B cell (primary cell): ENCODE measurements around the gene HES4. TPM values are rescaled to one million over a fixed set of nuclear protein-coding genes. Genes with fewer than 3 reads are reported as not detected.

Experiments
- ATAC-seq: fragments of 200-7000 bp; cut with Tn5 transposase; one replicate; pipeline ENCODE4 v1.10.0; 2021; ENCODE audit warnings: low read depth, mild to moderate bottlenecking, moderate number of reproducible peaks, moderate library complexity
- CTCF ChIA-PET: fragments of 350-600 bp; sonication (Branson Sonifier 250); formaldehyde crosslinking; loops from one replicate; lab custom pipeline; 2021; ENCODE audit warnings: antibody characterized with exemption, inconsistent platforms; lab: Charles Lee
- POLR2A ChIA-PET: fragments of 350-600 bp; sonication (Branson Sonifier 250); formaldehyde crosslinking; loops from one replicate; lab custom pipeline; 2021; ENCODE audit warnings: antibody characterized with exemption; lab: Charles Lee
- DNase-seq: peaks from one replicate; pipeline ENCODE4 v3.0.0; 2013
- H2AFZ ChIP-seq: 2 replicates; pipeline ENCODE4 v1.6.1; 2012; ENCODE audit warnings: mild to moderate bottlenecking, low read depth, low read length; ENCODE audit not compliant: insufficient read depth, poor library complexity, severe bottlenecking
- H3K27ac ChIP-seq, 2 donors: 1 replicate in 1 of 2; 2 replicates in 1 of 2; pipeline ENCODE4 v1.5.1; 2012 to 2013; ENCODE audit warnings: low read length in 2 of 2, mild to moderate bottlenecking in 2 of 2, moderate library complexity in 1 of 2
- H3K27me3 ChIP-seq, 4 experiments: fragments of 200-600 bp in 1 of 4; sonication (generic) in 1 of 4; replicated peaks in 1 of 4; 1 replicate in 2 of 4; 2 replicates in 2 of 4; pipeline versions ENCODE4 v1.6.1 to v1.7.0; 2013 to 2016; ENCODE audit warnings: low read length in 3 of 4, mild to moderate bottlenecking in 2 of 4, mixed read lengths in 1 of 4, moderate library complexity in 1 of 4; ENCODE audit not compliant: insufficient read depth in 4 of 4, control insufficient read depth in 3 of 4; ENCODE audit errors: control extremely low read depth in 1 of 4
- H3K36me3 ChIP-seq, 2 experiments: replicated peaks in 1 of 2; 1 replicate in 1 of 2; 2 replicates in 1 of 2; pipeline versions ENCODE4 v1.6.1 to v1.7.1; 2013; ENCODE audit warnings: low read length in 1 of 2; ENCODE audit not compliant: insufficient read depth in 2 of 2, control insufficient read depth in 1 of 2; ENCODE audit errors: control extremely low read depth in 1 of 2, extremely low read depth in 1 of 2
- H3K4me1 ChIP-seq, 2 donors: fragments of 200-600 bp in 1 of 2; sonication (generic) in 1 of 2; 1 replicate in 1 of 2; 2 replicates in 1 of 2; pipeline versions ENCODE4 v1.5.1 to v1.6.1; 2013 to 2017; ENCODE audit warnings: low read length in 2 of 2; ENCODE audit not compliant: control insufficient read depth in 2 of 2, insufficient read depth in 2 of 2
- H3K4me2 ChIP-seq: replicated peaks from 2 replicates; pipeline ENCODE3; 2012; ENCODE audit warnings: mild to moderate bottlenecking, low read depth, low read length; ENCODE audit not compliant: poor library complexity, severe bottlenecking
- H3K4me3 ChIP-seq, 5 experiments: fragments of 200-600 bp in 1 of 5; sonication (generic) in 1 of 5; 1 replicate in 3 of 5; 2 replicates in 2 of 5; pipeline versions ENCODE4 v1.5.1 to v1.7.0; 2011 to 2016; ENCODE audit warnings: low read length in 4 of 5, mild to moderate bottlenecking in 4 of 5, low read depth in 2 of 5, control low read depth in 1 of 5, moderate library complexity in 1 of 5; ENCODE audit not compliant: insufficient read depth in 1 of 5; ENCODE audit errors: control extremely low read depth in 1 of 5, extremely low read depth in 1 of 5
- H3K79me2 ChIP-seq: fragments of 200-600 bp; sonication (generic); one replicate; pipeline ENCODE4 v1.6.0; 2016; ENCODE audit warnings: low read length; ENCODE audit not compliant: control insufficient read depth, insufficient read depth
- H3K9ac ChIP-seq: fragments of 200-600 bp; sonication (generic); 2 replicates; pipeline ENCODE4 v1.6.1; 2017; ENCODE audit warnings: mild to moderate bottlenecking, low read length, moderate library complexity
- H3K9me3 ChIP-seq, 3 donors: one replicate each; pipeline versions ENCODE4 v1.6.1 to v1.7.1; 2013; ENCODE audit warnings: low read length in 2 of 3; ENCODE audit not compliant: control insufficient read depth in 2 of 3, insufficient read depth in 1 of 3; ENCODE audit errors: control extremely low read depth in 1 of 3
- H4K20me1 ChIP-seq: 2 replicates; pipeline ENCODE4 v1.6.0; 2012; ENCODE audit warnings: mild to moderate bottlenecking, low read length; ENCODE audit not compliant: insufficient read depth, control insufficient read depth, poor library complexity, severe bottlenecking
- H3K27ac Mint-ChIP-seq: one replicate; pipeline ENCODE4 v1.8.0; 2021; ENCODE audit warnings: mixed read lengths
- H3K27me3 Mint-ChIP-seq: one replicate; pipeline ENCODE4 v1.8.0; 2021; ENCODE audit warnings: mixed read lengths
- H3K4me1 Mint-ChIP-seq: one replicate; pipeline ENCODE4 v1.8.0; 2021; ENCODE audit warnings: mixed read lengths
- H3K4me3 Mint-ChIP-seq: one replicate; pipeline ENCODE4 v1.8.0; 2021; ENCODE audit warnings: mixed read lengths
- H3K9me3 Mint-ChIP-seq: one replicate; pipeline ENCODE4 v1.8.0; 2022; ENCODE audit warnings: mixed read lengths; ENCODE audit not compliant: insufficient read depth
- EZH2 ChIP-seq: IDR thresholded peaks from 2 replicates; pipeline ENCODE4 v1.6.1; 2012; ENCODE audit warnings: borderline replicate concordance, low read depth, mild to moderate bottlenecking, moderate library complexity, low read length; ENCODE audit not compliant: insufficient read depth, poor library complexity, severe bottlenecking
- WGBS: methylation state at CpG from one replicate; pipeline ENCODE4 v1.1.5; 2013; ENCODE audit warnings: missing lambda C conversion rate; ENCODE audit not compliant: insufficient coverage; 5-methylcytosine and 5-hydroxymethylcytosine counted together
- intact Hi-C: fragments of 100-400 bp; cut with micrococcal nuclease; formaldehyde crosslinking; loops from one replicate; pipeline ENCODE4 v1.10.0; 2022
- polyA plus RNA-seq: library from polyadenylated mRNA; depleted of rRNA; stranded (reverse); fragments of >200 nt; gene quantifications from 2 replicates; pipeline ENCODE4 v1.2.3, GENCODE V29; 2012
- total RNA-seq, 2 donors: library from RNA; stranded (reverse); fragments of 120-200 nt in 1 of 2; gene quantifications; 1 replicate in 1 of 2; 2 replicates in 1 of 2; pipeline versions ENCODE4 v1.2.3 to v1.2.4, GENCODE V29; 2013 to 2022
- TF ChIP-seq, protein P1 (sequence below): fragments of 200-600 bp; IDR thresholded peaks from one replicate; pipeline ENCODE4 v1.8.0; 2022; ENCODE audit warnings: antibody characterized with exemption, mild to moderate bottlenecking

Gene HES4
- total and polyA plus RNA-seq, 2 donors (not counting 1 experiment from before 2014, with no cell fraction given), result 3.2 to 4.5 TPM

DNA sequence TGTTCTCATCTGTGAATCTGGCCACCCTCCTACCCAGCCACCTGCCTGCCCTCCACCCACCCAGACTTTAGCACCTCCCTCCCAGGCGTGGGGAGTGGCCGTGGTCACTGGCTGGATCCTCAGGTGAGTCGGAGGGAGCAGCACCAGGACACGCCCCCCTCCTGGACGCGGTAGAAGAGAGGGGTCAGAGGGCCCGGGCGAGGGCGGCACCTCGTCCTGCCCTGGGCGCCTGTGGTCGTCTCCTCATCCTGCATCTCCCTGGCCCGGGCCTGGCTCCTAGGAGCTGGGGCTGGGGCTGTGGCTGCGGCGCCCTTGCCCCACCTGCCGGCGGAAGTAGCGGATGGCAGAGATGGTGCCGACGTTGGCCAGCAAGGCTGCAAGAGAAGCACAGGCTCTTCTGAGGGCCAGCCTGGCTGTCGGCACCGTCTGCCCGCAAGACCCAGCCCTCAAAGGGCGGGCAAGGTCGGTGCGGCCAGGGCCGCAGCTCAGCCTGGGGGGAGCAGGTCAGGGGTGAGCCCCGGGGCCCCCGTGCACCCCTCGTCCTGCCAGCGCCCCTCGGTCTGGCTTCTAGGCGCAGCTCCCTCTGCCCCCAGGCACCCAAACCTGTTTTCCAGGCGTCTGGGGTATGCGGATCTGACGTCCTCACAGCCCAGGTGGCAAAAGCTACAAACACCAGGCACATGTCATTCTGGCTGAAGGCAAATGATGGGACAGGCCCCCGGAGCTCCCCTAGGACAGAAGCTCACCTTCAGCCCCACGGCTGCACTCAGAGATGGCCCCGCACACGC is 23.8 kb downstream of the HES4 start:
- Mint-ChIP-seq H3K9me3 (no peaks in the 10 kb centered on the region), H3K4me1 (peaks cover 7% of the 10 kb centered on the region), H3K27ac (no peak overlapping the region), H3K27me3 (peaks cover 21% of the 10 kb centered on the region), H3K4me3 (peak overlapping the region; percentile 37)
- no peaks in the 10 kb centered on the region for H3K36me3 ChIP-seq
- no peak overlapping the region for H3K9ac ChIP-seq
- no peak overlapping the region for H3K27ac ChIP-seq
- ATAC-seq (peak; percentile 88), DNase-seq (peak; percentile 78)
- no peaks in the 10 kb centered on the region for H4K20me1 ChIP-seq
- peak overlapping the region; percentile 66 for H3K4me2 ChIP-seq
- intact Hi-C loops, result loop anchor here (1.0 kb wide), 1 partner anchor 107 kb away; no protein-coding TSS in a partner anchor
- 1% methylated on average over 36 of the region's 40 CpGs for WGBS
- POLR2A ChIA-PET, result interaction anchor here (1.5 kb wide), 1 partner anchor 17 kb away, joined by 5 read pairs; the partner anchor contains the start of gene NOC2L
- H3K79me2 ChIP-seq, result no peaks in the 10 kb centered on the region
- peaks cover 0 to 17% (median 0%) of the 10 kb centered on the region in 3 donors for H3K9me3 ChIP-seq
- H3K4me1 ChIP-seq, result peaks cover 10% of the 10 kb centered on the region in 2 donors
- peaks cover 0 to 55% (median 14%) of the 10 kb centered on the region in 4 experiments for H3K27me3 ChIP-seq
- TF ChIP-seq, protein P1, sequence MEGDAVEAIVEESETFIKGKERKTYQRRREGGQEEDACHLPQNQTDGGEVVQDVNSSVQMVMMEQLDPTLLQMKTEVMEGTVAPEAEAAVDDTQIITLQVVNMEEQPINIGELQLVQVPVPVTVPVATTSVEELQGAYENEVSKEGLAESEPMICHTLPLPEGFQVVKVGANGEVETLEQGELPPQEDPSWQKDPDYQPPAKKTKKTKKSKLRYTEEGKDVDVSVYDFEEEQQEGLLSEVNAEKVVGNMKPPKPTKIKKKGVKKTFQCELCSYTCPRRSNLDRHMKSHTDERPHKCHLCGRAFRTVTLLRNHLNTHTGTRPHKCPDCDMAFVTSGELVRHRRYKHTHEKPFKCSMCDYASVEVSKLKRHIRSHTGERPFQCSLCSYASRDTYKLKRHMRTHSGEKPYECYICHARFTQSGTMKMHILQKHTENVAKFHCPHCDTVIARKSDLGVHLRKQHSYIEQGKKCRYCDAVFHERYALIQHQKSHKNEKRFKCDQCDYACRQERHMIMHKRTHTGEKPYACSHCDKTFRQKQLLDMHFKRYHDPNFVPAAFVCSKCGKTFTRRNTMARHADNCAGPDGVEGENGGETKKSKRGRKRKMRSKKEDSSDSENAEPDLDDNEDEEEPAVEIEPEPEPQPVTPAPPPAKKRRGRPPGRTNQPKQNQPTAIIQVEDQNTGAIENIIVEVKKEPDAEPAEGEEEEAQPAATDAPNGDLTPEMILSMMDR, result peak; percentile 75
- TF ChIP-seq EZH2, result no peak
- peak overlapping the region in 3 of 5 experiments; percentile 19 to 36 (median 23) for H3K4me3 ChIP-seq
- CTCF ChIA-PET, result interaction anchor here (0.6 to 1.5 kb wide), 6 partner anchors 9 to 197 kb away, joined by 3 to 18 read pairs (median 4); partner anchors contain the start of gene PLEKHN1
- peak overlapping the region; percentile 38 for H2AFZ ChIP-seq
